Gastroesophageal sphincter (tissue), 3 donors: ENCODE results near the gene BTF3L4.

Experiments used
- CTCF ChIP-seq, 4 experiments: fragments of 200-600 bp in 2 of 4; fragments of 450-650 bp in 2 of 4; sonication (generic) in 1 of 4; IDR thresholded peaks; one replicate each; pipeline ENCODE4 v1.5.1; 2017 to 2019; ENCODE audit warnings: antibody characterized with exemption in 4 of 4, mild to moderate bottlenecking in 2 of 4, moderate library complexity in 2 of 4
- POLR2A ChIP-seq, 2 donors: fragments of 450-650 bp; IDR thresholded peaks; one replicate each; pipeline ENCODE4 v1.6.1; 2017; ENCODE audit warnings: antibody characterized with exemption in 2 of 2, mild to moderate bottlenecking in 2 of 2, moderate library complexity in 1 of 2

GRCh38 chr1:52037909-52038308 lies 18.2 kb upstream of the BTF3L4 start:
- TF ChIP-seq CTCF (IDR thresholded peaks at IDR 0.05) = no peak
- no peak for TF ChIP-seq POLR2A (IDR thresholded peaks at IDR 0.05)
